Measurements from ENCODE around the gene PAEP.

DNA sequence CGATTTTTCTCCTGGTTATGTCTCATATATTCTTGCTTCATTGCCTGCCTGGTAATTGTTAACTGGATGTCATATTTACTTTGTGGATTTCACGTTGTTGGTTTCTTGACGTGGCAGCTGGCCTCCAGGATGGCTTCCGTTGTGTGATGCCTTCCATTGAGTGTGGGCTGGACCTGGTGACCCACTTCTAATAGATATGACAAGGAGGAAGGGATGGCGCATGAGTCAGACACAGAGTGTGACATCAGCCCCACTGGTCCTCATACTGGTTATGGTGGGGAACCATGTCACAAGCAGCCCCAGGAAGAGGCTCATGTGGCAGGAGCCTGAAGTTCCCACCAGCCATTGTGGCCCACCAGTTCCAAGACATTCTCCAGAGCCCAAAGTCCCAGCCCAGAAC lies 6.4 kb upstream of the PAEP start:
- TF ChIP-seq ZNF274 (IDR thresholded peaks at IDR 0.05; ENCODE audit: low read depth, low read length) (no peak), SUZ12 (IDR thresholded peaks at IDR 0.05; ENCODE audit: extremely low read depth, insufficient read depth, insufficient read length) (no peak), YY1 (IDR thresholded peaks at IDR 0.05; ENCODE audit: insufficient read depth, insufficient read length) (no peak)
